HCT116 (cell line): ENCODE data around the gene TLCD2. TPM values are rescaled to one million over a fixed set of nuclear protein-coding genes. Genes with fewer than 3 reads are reported as not detected.

Experiments
- ATAC-seq: fragments of 200-7000 bp; cut with Tn5 transposase; 2 replicates; pipeline ENCODE4 v1.9.1; 2020; ENCODE audit warnings: mild to moderate bottlenecking, moderate library complexity
- BruUV-seq: library from RNA; stranded (reverse); fragments of 400-500 nt; replicated peaks from 2 replicates; lab custom pipeline; 2021; lab: Mats Ljungman, UMichigan
- CTCF ChIA-PET: fragments of 300-600 bp; sonication (Branson Sonifier 250); formaldehyde crosslinking; loops from one replicate; lab custom pipeline; 2021; ENCODE audit warnings: antibody characterized with exemption; lab: Charles Lee
- POLR2A ChIA-PET: fragments of 300-600, 350-600 bp; sonication (Branson Sonifier 250); formaldehyde crosslinking; loops from one replicate; lab custom pipeline; 2021; ENCODE audit warnings: antibody characterized with exemption; lab: Charles Lee
- RAD21 ChIA-PET, 2 experiments: fragments of 300-600 bp; sonication (Branson Sonifier 250); formaldehyde crosslinking; loops; one replicate each; lab custom pipeline; 2023; ENCODE audit warnings: low total read pairs in 2 of 2; ENCODE audit not compliant: uncharacterized antibody in 2 of 2, unreplicated experiment in 2 of 2, low non-redundant PET in 1 of 2; lab: Charles Lee
- DNase-seq: peaks from one replicate; pipeline ENCODE4 v3.0.0-alpha.2; 2010; ENCODE audit warnings: low read depth, low spot score
- H2AFZ ChIP-seq: fragments of 200-600 bp; shearing (Covaris generic), sonication (generic); 2 replicates; pipeline ENCODE4 v1.6.1; 2017; ENCODE audit warnings: low read depth, mixed run types, mixed read lengths, antibody characterized with exemption, low read length; ENCODE audit not compliant: poor library complexity, severe bottlenecking
- H3K27ac ChIP-seq: 2 replicates; pipeline ENCODE4 v1.5.1; 2012; ENCODE audit warnings: low read depth, low read length
- H3K27me3 ChIP-seq: fragments of 200-600 bp; sonication (generic); 2 replicates; pipeline ENCODE4 v1.6.1; 2016; ENCODE audit warnings: mixed run types, low read length, mixed read lengths; ENCODE audit not compliant: insufficient read depth
- H3K36me3 ChIP-seq, 2 experiments: fragments of 200-500 bp in 1 of 2; fragments of 200-600 bp in 1 of 2; sonication (Bioruptor generic) in 1 of 2; sonication (generic) in 1 of 2; 2 replicates each; pipeline versions ENCODE4 v1.5.1 to v1.6.1; 2014 to 2016; ENCODE audit warnings: low read length in 2 of 2, inconsistent platforms in 1 of 2, mixed read lengths in 1 of 2, mixed run types in 1 of 2; ENCODE audit not compliant: insufficient read depth in 2 of 2, control insufficient read depth in 1 of 2
- H3K4me1 ChIP-seq, 2 experiments: fragments of 200-600 bp in 1 of 2; sonication (generic) in 1 of 2; 2 replicates each; pipeline versions ENCODE4 v1.5.1 to v1.6.1; 2012 to 2017; ENCODE audit warnings: low read length in 2 of 2, inconsistent platforms in 1 of 2, mild to moderate bottlenecking in 1 of 2, mixed read lengths in 1 of 2, mixed run types in 1 of 2, moderate library complexity in 1 of 2; ENCODE audit not compliant: insufficient read depth in 2 of 2, control insufficient read depth in 1 of 2
- H3K4me2 ChIP-seq: fragments of 200-600 bp; sonication (generic); 2 replicates; pipeline ENCODE4 v1.6.1; 2017; ENCODE audit warnings: mixed run types, low read length, mixed read lengths
- H3K4me3 ChIP-seq, 2 experiments: fragments of 200-600 bp in 1 of 2; sonication (generic) in 1 of 2; replicated peaks in 1 of 2; 2 replicates each; pipeline ENCODE4 v1.5.1; 2011 to 2016; ENCODE audit warnings: low read length in 2 of 2, control low read depth in 1 of 2, low read depth in 1 of 2, mild to moderate bottlenecking in 1 of 2, mixed read lengths in 1 of 2, mixed run types in 1 of 2
- H3K79me2 ChIP-seq: fragments of 200-600 bp; sonication (generic); 2 replicates; pipeline ENCODE4 v1.6.1; 2017; ENCODE audit warnings: mild to moderate bottlenecking, mixed run types, low read length, moderate library complexity, mixed read lengths; ENCODE audit not compliant: insufficient read depth
- H3K9ac ChIP-seq: fragments of 200-600 bp; sonication (generic); 2 replicates; pipeline ENCODE4 v1.6.1; 2016; ENCODE audit warnings: low read length, mixed read lengths
- H3K9me2 ChIP-seq: fragments of 200-600 bp; sonication (generic), shearing (Covaris generic); 2 replicates; pipeline ENCODE4 v1.6.1; 2017; ENCODE audit warnings: mixed run types, mild to moderate bottlenecking, moderate library complexity; ENCODE audit not compliant: insufficient read depth
- H3K9me3 ChIP-seq, 2 experiments: fragments of 200-500 bp in 1 of 2; fragments of 200-600 bp in 1 of 2; sonication (Bioruptor generic) in 1 of 2; sonication (generic) in 1 of 2; 2 replicates each; pipeline ENCODE4 v1.6.1; 2014 to 2017; ENCODE audit warnings: low read length in 2 of 2, mixed read lengths in 2 of 2, inconsistent platforms in 1 of 2, low read depth in 1 of 2, mild to moderate bottlenecking in 1 of 2, mixed run types in 1 of 2, moderate library complexity in 1 of 2; ENCODE audit not compliant: control insufficient read depth in 1 of 2, insufficient read depth in 1 of 2
- H4K20me1 ChIP-seq: fragments of 200-600 bp; sonication (generic), shearing (Covaris generic); 2 replicates; pipeline ENCODE4 v1.6.1; 2017; ENCODE audit warnings: mixed run types, mild to moderate bottlenecking, moderate library complexity; ENCODE audit not compliant: insufficient read depth
- CBX3 ChIP-seq: IDR thresholded peaks from 2 replicates; pipeline ENCODE4 v1.6.1; 2012; ENCODE audit warnings: low read depth
- CEBPB ChIP-seq: IDR thresholded peaks from 2 replicates; pipeline ENCODE4 v1.6.1; 2012; ENCODE audit warnings: low read depth
- EGR1 ChIP-seq: IDR thresholded peaks from 2 replicates; pipeline ENCODE4 v1.6.1; 2012; ENCODE audit warnings: low read depth
- EZH2 ChIP-seq: fragments of 200-600 bp; sonication (generic); IDR thresholded peaks from 2 replicates; pipeline ENCODE4 v1.6.1; 2017; ENCODE audit warnings: antibody characterized with exemption, mixed run types
- FOSL1 ChIP-seq: IDR thresholded peaks from 2 replicates; pipeline ENCODE4 v1.6.1; 2012; ENCODE audit warnings: low read depth
- JUND ChIP-seq: IDR thresholded peaks from 2 replicates; pipeline ENCODE4 v1.6.1; 2012
- POLR2A ChIP-seq: IDR thresholded peaks from 2 replicates; pipeline ENCODE4 v1.7.0; 2011; ENCODE audit warnings: borderline replicate concordance; ENCODE audit not compliant: insufficient read depth, insufficient read length; ENCODE audit errors: extremely low read depth
- RAD21 ChIP-seq: IDR thresholded peaks from 2 replicates; pipeline ENCODE4 v1.6.1; 2012; ENCODE audit warnings: low read depth, mild to moderate bottlenecking
- SIN3A ChIP-seq: IDR thresholded peaks from 2 replicates; pipeline ENCODE4 v1.6.1; 2012; ENCODE audit warnings: low read depth
- SP1 ChIP-seq: IDR thresholded peaks from 2 replicates; pipeline ENCODE4 v1.6.1; 2012; ENCODE audit warnings: low read depth
- TCF7L2 ChIP-seq: IDR thresholded peaks from 2 replicates; pipeline ENCODE4 v1.7.0; 2011; ENCODE audit warnings: borderline replicate concordance, inconsistent platforms; ENCODE audit not compliant: insufficient read depth, insufficient read length; ENCODE audit errors: extremely low read depth
- YY1 ChIP-seq: IDR thresholded peaks from 2 replicates; pipeline ENCODE4 v1.6.1; 2011; ENCODE audit warnings: low read length, low read depth, moderate library complexity, mild to moderate bottlenecking; ENCODE audit not compliant: insufficient replicate concordance; ENCODE audit errors: extremely low read depth
- ZNF274 ChIP-seq: fragments of 200-500 bp; sonication (Bioruptor generic); IDR thresholded peaks from 2 replicates; pipeline ENCODE4 v1.6.1; 2014; ENCODE audit warnings: mild to moderate bottlenecking, low read depth, low read length, inconsistent platforms
- intact Hi-C: fragments of 100-400 bp; cut with micrococcal nuclease; formaldehyde crosslinking; loops from 2 replicates; pipeline ENCODE4 v1.10.0; 2022
- total RNA-seq: library from RNA; stranded (reverse); gene quantifications from one replicate; pipeline ENCODE4 v1.2.1, GENCODE V29; 2021; ENCODE audit not compliant: unreplicated experiment
- TF ChIP-seq, protein P1 (sequence below), 3 experiments: fragments of 200-600 bp in 1 of 3; sonication (generic) in 1 of 3; IDR thresholded peaks in 2 of 3; conservative IDR thresholded peaks in 1 of 3; 2 replicates each; pipeline ENCODE4 v1.5.1; 2012 to 2017; ENCODE audit warnings: low read depth in 2 of 3, low read length in 2 of 3, antibody characterized with exemption in 1 of 3, borderline replicate concordance in 1 of 3, control low read depth in 1 of 3, mild to moderate bottlenecking in 1 of 3, mixed read lengths in 1 of 3, mixed run types in 1 of 3, moderate library complexity in 1 of 3; ENCODE audit not compliant: insufficient read depth in 1 of 3
- TF ChIP-seq, protein P2 (sequence below): IDR thresholded peaks from 2 replicates; pipeline ENCODE4 v1.6.1; 2012
- TF ChIP-seq, protein P3 (sequence below): IDR thresholded peaks from 2 replicates; pipeline ENCODE4 v1.6.1; 2012; ENCODE audit warnings: low read depth
- TF ChIP-seq, protein P4 (sequence below): IDR thresholded peaks from 2 replicates; pipeline ENCODE4 v1.6.1; 2011; ENCODE audit warnings: mild to moderate bottlenecking, low read length, moderate library complexity; ENCODE audit not compliant: insufficient replicate concordance; ENCODE audit errors: extremely low read depth
- TF ChIP-seq, protein P5 (sequence below): IDR thresholded peaks from 2 replicates; pipeline ENCODE4 v1.6.1; 2012

The TLCD2 gene
- total RNA-seq, 1 experiment from 2014 or later = 1.8 TPM

DNA sequence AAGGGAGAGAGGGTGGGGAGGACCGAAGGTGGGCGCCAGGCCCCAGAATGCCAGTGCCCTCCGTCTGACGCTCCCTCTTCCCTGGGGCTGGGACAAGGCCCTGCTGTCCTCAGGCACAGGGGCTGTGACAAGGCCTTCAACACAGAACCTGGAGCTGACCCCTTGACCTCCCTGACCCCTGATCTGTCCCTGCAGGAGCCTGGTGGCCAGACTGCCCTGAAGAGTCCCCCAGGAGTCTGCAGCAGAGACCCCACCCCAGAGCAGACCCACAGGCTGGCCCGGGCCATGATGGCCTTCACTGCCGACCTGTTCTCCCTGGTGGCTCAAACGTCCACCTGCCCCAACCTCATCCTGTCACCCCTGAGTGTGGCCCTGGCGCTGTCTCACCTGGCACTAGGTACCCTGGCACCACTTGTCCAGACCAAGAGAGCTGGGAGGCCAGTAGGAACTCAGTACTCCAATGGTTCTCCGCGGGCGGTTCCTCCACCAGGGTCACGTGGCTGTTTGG lies 35.4 kb upstream of the TLCD2 start:
- Histone ChIP-seq H3K27me3 (no peaks in the 10 kb centered on the region), H3K9me2 (no peaks in the 10 kb centered on the region), H3K27ac (no peak overlapping the region), H3K4me2 (no peak overlapping the region), H2AFZ (no peak overlapping the region), H3K36me3 (no peaks in the 10 kb centered on the region), H3K4me3 (no peak overlapping the region), H3K9ac (no peak overlapping the region), H4K20me1 (no peaks in the 10 kb centered on the region), H3K79me2 (no peaks in the 10 kb centered on the region), H3K9me3 (no peaks in the 10 kb centered on the region), H3K4me1 (no peaks in the 10 kb centered on the region)
- ChIA-PET CTCF (no interaction called here), POLR2A (no interaction called here), RAD21 (no interaction called here)
- no TSS peak for BruUV-seq
- ATAC-seq = no peak
- intact Hi-C loops = no loop called here
- TF ChIP-seq CEBPB = no peak
- TF ChIP-seq CBX3 = no peak
- no peak for TF ChIP-seq EZH2
- TF ChIP-seq EGR1 = no peak
- TF ChIP-seq YY1 = no peak
- no peak for TF ChIP-seq RAD21
- no peak for TF ChIP-seq SP1
- TF ChIP-seq JUND = no peak
- no peak for TF ChIP-seq POLR2A
- TF ChIP-seq, protein P1, sequence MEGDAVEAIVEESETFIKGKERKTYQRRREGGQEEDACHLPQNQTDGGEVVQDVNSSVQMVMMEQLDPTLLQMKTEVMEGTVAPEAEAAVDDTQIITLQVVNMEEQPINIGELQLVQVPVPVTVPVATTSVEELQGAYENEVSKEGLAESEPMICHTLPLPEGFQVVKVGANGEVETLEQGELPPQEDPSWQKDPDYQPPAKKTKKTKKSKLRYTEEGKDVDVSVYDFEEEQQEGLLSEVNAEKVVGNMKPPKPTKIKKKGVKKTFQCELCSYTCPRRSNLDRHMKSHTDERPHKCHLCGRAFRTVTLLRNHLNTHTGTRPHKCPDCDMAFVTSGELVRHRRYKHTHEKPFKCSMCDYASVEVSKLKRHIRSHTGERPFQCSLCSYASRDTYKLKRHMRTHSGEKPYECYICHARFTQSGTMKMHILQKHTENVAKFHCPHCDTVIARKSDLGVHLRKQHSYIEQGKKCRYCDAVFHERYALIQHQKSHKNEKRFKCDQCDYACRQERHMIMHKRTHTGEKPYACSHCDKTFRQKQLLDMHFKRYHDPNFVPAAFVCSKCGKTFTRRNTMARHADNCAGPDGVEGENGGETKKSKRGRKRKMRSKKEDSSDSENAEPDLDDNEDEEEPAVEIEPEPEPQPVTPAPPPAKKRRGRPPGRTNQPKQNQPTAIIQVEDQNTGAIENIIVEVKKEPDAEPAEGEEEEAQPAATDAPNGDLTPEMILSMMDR (IDR thresholded peaks at IDR 0.05 in 2 of 3, conservative IDR thresholded peaks at IDR 0.05 in 1 of 3; ENCODE audit: borderline replicate concordance in 1 of 3, insufficient read depth in 1 of 3, low read depth in 2 of 3, low read length in 2 of 3) = no peak
- no peak for TF ChIP-seq ZNF274
- TF ChIP-seq, protein P2, sequence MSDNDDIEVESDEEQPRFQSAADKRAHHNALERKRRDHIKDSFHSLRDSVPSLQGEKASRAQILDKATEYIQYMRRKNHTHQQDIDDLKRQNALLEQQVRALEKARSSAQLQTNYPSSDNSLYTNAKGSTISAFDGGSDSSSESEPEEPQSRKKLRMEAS = no peak
- TF ChIP-seq, protein P3, sequence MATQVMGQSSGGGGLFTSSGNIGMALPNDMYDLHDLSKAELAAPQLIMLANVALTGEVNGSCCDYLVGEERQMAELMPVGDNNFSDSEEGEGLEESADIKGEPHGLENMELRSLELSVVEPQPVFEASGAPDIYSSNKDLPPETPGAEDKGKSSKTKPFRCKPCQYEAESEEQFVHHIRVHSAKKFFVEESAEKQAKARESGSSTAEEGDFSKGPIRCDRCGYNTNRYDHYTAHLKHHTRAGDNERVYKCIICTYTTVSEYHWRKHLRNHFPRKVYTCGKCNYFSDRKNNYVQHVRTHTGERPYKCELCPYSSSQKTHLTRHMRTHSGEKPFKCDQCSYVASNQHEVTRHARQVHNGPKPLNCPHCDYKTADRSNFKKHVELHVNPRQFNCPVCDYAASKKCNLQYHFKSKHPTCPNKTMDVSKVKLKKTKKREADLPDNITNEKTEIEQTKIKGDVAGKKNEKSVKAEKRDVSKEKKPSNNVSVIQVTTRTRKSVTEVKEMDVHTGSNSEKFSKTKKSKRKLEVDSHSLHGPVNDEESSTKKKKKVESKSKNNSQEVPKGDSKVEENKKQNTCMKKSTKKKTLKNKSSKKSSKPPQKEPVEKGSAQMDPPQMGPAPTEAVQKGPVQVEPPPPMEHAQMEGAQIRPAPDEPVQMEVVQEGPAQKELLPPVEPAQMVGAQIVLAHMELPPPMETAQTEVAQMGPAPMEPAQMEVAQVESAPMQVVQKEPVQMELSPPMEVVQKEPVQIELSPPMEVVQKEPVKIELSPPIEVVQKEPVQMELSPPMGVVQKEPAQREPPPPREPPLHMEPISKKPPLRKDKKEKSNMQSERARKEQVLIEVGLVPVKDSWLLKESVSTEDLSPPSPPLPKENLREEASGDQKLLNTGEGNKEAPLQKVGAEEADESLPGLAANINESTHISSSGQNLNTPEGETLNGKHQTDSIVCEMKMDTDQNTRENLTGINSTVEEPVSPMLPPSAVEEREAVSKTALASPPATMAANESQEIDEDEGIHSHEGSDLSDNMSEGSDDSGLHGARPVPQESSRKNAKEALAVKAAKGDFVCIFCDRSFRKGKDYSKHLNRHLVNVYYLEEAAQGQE = no peak
- TF ChIP-seq TCF7L2 = no peak
- no peak for TF ChIP-seq SIN3A
- TF ChIP-seq, protein P4, sequence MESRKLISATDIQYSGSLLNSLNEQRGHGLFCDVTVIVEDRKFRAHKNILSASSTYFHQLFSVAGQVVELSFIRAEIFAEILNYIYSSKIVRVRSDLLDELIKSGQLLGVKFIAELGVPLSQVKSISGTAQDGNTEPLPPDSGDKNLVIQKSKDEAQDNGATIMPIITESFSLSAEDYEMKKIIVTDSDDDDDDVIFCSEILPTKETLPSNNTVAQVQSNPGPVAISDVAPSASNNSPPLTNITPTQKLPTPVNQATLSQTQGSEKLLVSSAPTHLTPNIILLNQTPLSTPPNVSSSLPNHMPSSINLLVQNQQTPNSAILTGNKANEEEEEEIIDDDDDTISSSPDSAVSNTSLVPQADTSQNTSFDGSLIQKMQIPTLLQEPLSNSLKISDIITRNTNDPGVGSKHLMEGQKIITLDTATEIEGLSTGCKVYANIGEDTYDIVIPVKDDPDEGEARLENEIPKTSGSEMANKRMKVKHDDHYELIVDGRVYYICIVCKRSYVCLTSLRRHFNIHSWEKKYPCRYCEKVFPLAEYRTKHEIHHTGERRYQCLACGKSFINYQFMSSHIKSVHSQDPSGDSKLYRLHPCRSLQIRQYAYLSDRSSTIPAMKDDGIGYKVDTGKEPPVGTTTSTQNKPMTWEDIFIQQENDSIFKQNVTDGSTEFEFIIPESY = no peak
- TF ChIP-seq, protein P5, sequence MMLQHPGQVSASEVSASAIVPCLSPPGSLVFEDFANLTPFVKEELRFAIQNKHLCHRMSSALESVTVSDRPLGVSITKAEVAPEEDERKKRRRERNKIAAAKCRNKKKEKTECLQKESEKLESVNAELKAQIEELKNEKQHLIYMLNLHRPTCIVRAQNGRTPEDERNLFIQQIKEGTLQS = no peak
- TF ChIP-seq FOSL1 = no peak
- DNase-seq = no peak
